ENCODE measurements around the gene C10orf62.

DNA sequence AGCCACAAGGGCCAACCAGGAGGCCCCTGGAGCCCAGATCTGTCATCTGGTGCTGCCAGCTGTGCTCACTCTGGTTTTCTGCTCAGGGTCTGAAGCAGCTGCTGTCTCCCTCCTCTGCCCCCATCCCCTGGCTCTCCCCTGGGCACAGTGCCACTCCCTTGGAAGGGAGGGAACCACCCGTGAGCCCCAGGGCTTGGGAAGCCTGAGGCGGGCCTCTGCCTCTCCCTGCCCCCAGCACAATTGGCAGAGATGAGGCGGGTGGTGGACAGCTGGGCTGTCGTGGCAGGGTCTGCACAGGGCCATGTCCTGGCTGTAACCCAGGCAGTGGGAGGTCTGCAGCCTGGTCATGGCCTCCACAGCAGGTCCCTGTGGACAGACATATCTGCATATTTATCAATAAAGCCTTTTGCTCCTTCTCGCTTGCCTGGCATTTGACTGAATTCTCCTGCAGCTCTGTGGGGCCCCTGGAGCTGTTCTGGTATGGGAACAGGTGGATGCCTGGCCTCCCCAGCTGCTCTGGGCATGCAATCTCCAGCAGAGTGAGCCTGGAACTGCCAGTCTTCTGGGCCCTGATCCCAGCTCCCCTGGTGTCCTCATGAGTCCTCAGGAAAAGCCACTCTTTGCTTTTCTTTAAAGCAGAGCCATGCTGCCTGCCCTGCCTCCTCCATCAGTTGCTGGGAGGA, 18.6 kb upstream of the C10orf62 start:
- TF ChIP-seq POLR2A (IDR thresholded peaks at IDR 0.05), result no peak
- no peak for TF ChIP-seq CTCF (IDR thresholded peaks at IDR 0.05)
